GM21526 (cell line): Measurements from ENCODE around the gene ASTN2.
"Not testable (repeated sequence)": the region's sequence is repeated elsewhere in the genome, so short reads cannot be mapped to it uniquely, and the experiment has no call there.

Source experiments
- ATAC-seq: cut with Tn5 transposase; IDR thresholded peaks from one replicate; pipeline ENCODE4 v1.9.1; 2021; ENCODE audit warnings: moderate library complexity; ENCODE audit not compliant: unreplicated experiment, low FRiP score

ASTN2 gene

DNA sequence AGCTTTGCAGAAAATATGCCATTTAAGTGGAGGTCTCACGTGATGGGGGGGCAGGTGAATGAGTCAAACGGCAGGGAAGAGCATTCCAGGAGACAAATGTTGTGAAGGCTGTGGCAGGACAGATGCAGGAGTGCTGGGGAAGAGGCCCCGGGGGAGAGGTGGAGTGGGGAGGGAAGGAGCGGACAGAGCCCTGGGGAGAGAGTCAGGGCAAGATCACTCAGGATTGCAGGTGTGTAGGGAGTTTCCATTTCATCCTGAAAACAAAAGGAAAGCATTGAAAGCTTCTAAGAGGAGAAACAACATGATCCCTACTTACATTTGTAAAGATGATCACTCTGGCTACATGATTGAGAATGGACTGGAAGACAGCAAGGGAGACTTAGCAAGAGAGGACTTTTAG lies 323.3 kb downstream of the ASTN2 start:
- no peak for ATAC-seq

DNA sequence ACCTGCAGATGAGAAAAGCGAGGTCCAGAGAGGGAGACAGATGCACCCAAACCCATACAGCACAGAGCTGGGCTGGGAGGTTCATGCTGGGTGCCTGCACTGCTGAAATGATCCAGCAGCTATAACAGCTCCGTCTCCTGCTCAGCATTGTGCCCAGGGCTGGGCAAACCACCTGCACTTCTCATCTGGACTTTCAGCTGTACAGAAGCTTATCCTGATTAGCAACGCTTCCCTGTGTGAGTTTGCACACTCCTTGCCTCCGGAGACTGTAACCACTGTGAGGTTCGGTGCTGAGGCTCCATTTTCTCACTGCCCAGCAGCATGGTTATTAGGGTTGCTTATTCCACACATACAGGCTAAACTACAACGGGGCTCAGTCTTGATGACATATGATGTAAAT lies 326.1 kb downstream of the ASTN2 start:
- ATAC-seq, result no peak

- ATAC-seq, result no peak
These were observed 326.7 kb downstream of the ASTN2 start for GRCh38 chr9:117088140-117088539.

DNA sequence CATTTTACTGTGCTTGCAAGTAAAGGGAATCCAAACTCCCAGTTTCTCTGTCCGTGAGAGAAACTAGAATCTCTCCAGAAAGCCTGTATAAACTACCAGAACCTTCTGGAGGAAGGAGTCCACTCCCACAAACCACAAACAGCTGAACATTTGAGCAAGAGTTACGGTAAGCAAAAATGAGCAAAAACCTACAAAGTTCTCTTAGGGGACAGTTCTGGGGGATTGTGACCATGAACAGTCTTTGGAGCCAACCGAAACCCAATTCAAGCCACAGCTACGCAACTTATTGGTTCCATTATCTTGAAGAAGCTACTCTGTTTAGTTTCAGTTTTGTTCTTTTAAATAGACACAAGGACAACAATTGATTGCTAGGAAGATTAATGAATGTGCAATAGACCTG lies 330.6 kb downstream of the ASTN2 start:
- ATAC-seq, result no peak

- ATAC-seq, result no peak
These were observed 331.3 kb downstream of the ASTN2 start for GRCh38 chr9:117083559-117083958.

DNA sequence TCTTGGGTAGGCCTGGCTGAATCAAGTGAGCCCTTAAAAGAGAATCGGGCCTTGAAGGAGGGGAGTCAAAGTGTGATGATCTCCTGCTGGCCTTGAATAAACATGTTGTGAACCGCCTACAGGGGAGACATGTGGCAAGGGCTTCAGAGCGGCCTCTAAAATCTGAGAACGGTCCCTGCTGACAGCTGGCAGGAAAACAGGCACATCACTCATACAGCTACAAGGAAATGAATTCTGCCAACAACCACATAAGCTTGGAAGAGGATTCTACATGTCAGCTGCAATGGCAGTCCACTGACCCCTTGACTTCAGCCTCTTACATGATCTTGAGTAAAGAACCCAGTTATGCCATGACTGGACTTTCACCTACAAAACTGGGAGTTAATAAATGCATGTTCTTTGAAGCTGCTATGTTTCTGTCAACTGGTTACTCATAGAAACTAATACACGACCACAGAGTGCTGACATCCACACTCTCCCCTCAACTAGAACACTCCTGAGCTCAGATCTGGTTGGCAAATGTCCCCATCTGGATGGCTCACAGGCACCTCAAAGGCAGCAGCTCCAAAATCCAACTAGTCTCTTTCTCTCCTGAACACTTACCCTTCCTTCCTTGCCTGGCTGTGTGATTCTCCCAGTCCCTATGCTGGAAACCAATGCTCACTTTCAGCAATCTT lies 333.1 kb downstream of the ASTN2 start:
- no peak for ATAC-seq

DNA sequence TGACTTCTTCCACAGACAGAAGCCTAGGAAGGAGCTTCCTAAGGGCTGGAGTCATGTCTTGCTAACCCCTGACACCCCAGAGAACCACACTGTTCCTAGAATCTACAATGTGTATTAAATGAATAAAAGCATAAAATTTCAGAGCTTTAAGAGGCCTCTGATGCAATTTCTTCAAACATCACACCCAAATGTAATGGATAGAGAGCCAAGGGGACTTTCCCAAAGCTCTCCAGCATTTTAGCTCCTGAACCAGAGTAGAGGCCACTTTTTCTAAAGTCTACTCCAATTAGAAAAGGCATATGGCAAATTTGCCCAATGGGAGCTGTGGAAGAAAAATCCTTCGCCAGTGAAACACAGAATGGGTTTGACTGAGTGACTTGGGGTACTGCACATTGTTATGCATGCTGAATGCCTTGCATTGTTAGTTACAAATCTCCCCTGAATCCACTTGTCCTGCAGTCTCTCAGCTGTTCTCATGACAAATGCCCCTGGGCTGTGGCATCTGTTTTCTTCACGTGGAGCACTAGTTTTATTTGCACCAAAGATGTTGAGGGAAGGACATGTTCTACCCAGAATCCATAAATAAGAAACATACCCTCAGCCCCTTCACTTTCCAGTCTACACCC lies 334.0 kb downstream of the ASTN2 start:
- no peak for ATAC-seq

- ATAC-seq, result no peak
These were observed 338.1 kb downstream of the ASTN2 start for GRCh38 chr9:117076571-117077290.

DNA sequence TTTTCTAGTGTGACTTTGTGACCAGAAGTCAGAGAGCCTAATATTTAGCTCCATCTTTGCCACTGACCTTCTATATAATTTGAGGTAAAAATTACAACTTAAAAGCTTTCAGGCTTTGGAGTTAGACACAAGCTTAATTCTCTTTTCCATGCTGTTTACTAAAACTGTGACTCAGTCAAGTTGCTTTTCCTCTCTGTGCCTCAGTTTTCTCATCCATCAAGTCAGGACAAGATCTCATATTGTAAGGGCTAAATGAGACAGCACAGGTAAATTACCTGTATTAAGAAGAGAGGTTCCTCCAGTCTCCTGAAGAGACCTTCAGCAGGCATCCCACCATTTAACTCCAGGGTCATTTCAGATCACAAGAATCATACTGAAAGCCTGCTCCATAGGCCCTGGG lies 339.2 kb downstream of the ASTN2 start:
- ATAC-seq, result no peak

DNA sequence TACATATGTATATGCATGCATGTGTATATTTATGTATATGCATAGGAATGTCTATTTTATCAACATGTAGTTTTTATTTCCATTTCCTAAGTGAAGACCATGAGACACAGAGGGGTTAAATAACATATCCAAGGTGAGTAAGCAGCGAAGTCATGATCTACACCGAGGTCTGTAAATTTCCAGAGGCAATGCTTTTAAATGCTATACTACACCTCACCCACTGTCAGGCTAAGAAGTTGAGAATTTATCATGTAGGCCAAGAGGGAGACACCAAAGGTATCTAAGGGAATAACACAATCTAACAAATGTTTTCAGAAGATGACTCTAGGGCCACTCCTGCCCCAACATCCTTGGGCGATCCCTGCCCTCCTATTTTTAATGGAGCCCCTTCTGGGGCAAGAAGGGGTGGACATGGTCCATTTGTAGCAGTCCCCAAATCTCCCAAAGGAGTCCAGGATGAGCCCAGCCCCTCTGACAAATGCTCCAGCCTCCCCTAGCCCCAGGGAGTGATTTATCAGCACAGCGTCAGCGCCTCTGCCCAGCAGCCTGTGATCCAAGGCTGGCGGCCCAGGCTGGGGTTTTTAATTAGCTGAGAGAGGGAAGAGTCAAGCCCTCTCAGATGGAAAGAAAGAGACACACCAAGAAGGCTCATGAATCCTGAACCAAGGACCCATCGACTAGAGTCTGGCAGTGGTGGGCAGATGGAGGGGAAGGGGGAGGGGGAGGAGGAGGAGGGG lies 339.9 kb downstream of the ASTN2 start:
- no peak for ATAC-seq

- no peak for ATAC-seq
These were observed 340.6 kb downstream of the ASTN2 start for GRCh38 chr9:117074342-117074662.

GRCh38 chr9:117073539-117074341 lies 341.1 kb downstream of the ASTN2 start:
- no peak for ATAC-seq

DNA sequence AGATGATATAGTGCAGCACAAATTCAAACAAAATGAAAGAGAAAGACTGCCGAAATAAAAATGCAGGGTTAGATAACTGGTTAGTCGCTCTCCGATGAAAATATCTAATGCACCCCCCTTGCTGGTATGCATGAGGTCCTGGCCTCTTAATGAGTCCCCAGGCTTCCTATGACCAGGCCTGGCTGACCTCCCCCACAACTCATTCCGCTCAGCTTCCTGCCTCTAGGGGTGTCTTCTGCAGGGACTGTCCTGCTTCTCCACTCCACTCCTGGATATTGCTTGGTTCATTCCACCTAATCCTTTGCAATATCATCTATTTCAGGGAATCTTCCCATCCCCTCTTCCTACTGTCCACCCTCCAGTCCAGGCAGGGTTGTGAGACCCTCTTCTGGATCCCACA lies 341.8 kb downstream of the ASTN2 start:
- no peak for ATAC-seq

GRCh38 chr9:117072216-117072615 lies 342.6 kb downstream of the ASTN2 start:
- ATAC-seq, result no peak

- not testable (repeated sequence) for ATAC-seq
These were observed 343.1 kb downstream of the ASTN2 start for GRCh38 chr9:117071673-117072207.

GRCh38 chr9:117063721-117064471 lies 351.0 kb downstream of the ASTN2 start:
- ATAC-seq, result no peak

DNA sequence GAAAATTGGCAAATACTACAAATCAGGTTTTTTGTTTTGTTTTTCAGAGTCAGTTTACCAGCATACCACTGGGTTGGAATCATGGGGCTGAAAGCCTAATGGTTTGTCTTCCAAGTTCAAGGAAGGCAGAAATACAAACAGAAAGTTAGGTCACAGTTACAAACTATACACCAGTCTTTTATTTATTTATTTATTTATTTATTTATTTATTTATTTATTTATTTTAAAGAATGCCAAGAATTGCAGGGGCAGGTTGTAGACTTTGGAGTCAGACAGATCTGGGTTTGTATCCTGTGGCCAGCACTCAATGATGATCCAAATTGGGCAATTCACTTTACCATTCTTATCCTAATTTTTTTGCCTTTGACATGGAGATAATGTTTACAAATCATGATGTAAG lies 353.9 kb downstream of the ASTN2 start:
- ATAC-seq, result no peak

DNA sequence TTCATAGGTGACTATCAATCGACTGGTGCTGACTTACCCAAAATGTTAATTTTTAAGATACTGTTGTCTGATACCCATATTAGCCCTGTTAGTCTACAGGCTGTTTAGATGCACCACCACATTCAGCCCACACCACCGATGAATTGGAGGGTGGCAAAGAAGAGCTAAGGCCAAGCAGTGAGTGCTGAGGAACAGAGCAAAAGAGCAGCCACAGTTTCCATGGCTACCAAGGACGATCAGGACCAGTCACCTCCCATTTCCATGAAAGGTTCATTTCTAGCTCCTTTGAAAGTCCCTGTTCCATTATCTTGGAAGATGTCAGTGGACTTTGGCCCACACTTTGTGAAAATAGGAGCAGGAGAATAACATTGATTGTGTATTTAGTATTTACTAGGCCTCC lies 364.9 kb downstream of the ASTN2 start:
- ATAC-seq, result no peak

GRCh38 chr9:117046666-117047327 lies 368.1 kb downstream of the ASTN2 start:
- ATAC-seq, result peak; percentile 78
